Measurements from ENCODE around the gene TBL3. TPM values are rescaled to one million over a fixed set of nuclear protein-coding genes. Genes with fewer than 3 reads are reported as not detected.

TBL3 gene
- total and polyA plus RNA-seq, 9 of the 15 experiments (the other 6 are each of a cell fraction or from before 2014, with no cell fraction given): 0.97 to 117 (median 24.5) TPM

DNA sequence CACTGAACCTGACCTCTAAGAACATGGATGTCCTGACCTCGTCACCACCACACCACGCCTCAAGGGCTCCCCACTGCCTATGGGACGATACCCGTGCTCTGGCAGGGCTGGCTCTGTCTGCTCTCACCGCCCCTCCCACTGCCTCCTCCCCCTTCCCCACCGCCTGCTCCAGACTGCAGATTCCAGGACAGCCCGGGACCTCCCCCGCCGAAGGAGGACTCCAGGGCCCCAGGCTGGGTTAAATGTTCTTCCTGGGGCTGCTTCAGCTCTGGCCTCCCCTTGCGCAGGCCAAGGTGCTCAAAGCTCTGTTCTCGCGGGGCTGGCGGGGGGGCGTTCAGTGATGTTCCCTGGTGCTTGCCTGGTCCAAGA, 50.9 kb downstream of the TBL3 start (continued):
- TF ChIP-seq, protein P1, sequence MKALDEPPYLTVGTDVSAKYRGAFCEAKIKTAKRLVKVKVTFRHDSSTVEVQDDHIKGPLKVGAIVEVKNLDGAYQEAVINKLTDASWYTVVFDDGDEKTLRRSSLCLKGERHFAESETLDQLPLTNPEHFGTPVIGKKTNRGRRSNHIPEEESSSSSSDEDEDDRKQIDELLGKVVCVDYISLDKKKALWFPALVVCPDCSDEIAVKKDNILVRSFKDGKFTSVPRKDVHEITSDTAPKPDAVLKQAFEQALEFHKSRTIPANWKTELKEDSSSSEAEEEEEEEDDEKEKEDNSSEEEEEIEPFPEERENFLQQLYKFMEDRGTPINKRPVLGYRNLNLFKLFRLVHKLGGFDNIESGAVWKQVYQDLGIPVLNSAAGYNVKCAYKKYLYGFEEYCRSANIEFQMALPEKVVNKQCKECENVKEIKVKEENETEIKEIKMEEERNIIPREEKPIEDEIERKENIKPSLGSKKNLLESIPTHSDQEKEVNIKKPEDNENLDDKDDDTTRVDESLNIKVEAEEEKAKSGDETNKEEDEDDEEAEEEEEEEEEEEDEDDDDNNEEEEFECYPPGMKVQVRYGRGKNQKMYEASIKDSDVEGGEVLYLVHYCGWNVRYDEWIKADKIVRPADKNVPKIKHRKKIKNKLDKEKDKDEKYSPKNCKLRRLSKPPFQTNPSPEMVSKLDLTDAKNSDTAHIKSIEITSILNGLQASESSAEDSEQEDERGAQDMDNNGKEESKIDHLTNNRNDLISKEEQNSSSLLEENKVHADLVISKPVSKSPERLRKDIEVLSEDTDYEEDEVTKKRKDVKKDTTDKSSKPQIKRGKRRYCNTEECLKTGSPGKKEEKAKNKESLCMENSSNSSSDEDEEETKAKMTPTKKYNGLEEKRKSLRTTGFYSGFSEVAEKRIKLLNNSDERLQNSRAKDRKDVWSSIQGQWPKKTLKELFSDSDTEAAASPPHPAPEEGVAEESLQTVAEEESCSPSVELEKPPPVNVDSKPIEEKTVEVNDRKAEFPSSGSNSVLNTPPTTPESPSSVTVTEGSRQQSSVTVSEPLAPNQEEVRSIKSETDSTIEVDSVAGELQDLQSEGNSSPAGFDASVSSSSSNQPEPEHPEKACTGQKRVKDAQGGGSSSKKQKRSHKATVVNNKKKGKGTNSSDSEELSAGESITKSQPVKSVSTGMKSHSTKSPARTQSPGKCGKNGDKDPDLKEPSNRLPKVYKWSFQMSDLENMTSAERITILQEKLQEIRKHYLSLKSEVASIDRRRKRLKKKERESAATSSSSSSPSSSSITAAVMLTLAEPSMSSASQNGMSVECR (CRISPR knock-in tag; IDR thresholded peaks at IDR 0.05): 0 out of 2 replicates have a peak, but pooled peaks have one; percentile 1
- TF ChIP-seq STAG1 (CRISPR knock-in tag; IDR thresholded peaks at IDR 0.05; ENCODE audit: borderline replicate concordance): no peak
- TF ChIP-seq L3MBTL2 (IDR thresholded peaks at IDR 0.05): 0 out of 2 replicates have a peak, but pooled peaks have one; percentile 28
- TF ChIP-seq ZNF23 (CRISPR knock-in tag; IDR thresholded peaks at IDR 0.05): no peak
- TF ChIP-seq NRF1 (conservative IDR thresholded peaks at IDR 0.05 in 1 of 2, IDR thresholded peaks at IDR 0.05 in 1 of 2): peak; percentile 80 to 82
- no peak for TF ChIP-seq ZNF121 (CRISPR knock-in tag; conservative IDR thresholded peaks at IDR 0.05)
- no peak for TF ChIP-seq PRPF4 (IDR thresholded peaks at IDR 0.05; ENCODE audit: insufficient read depth, low read depth, low read length, poor library complexity, severe bottlenecking)
- TF ChIP-seq, protein P2, sequence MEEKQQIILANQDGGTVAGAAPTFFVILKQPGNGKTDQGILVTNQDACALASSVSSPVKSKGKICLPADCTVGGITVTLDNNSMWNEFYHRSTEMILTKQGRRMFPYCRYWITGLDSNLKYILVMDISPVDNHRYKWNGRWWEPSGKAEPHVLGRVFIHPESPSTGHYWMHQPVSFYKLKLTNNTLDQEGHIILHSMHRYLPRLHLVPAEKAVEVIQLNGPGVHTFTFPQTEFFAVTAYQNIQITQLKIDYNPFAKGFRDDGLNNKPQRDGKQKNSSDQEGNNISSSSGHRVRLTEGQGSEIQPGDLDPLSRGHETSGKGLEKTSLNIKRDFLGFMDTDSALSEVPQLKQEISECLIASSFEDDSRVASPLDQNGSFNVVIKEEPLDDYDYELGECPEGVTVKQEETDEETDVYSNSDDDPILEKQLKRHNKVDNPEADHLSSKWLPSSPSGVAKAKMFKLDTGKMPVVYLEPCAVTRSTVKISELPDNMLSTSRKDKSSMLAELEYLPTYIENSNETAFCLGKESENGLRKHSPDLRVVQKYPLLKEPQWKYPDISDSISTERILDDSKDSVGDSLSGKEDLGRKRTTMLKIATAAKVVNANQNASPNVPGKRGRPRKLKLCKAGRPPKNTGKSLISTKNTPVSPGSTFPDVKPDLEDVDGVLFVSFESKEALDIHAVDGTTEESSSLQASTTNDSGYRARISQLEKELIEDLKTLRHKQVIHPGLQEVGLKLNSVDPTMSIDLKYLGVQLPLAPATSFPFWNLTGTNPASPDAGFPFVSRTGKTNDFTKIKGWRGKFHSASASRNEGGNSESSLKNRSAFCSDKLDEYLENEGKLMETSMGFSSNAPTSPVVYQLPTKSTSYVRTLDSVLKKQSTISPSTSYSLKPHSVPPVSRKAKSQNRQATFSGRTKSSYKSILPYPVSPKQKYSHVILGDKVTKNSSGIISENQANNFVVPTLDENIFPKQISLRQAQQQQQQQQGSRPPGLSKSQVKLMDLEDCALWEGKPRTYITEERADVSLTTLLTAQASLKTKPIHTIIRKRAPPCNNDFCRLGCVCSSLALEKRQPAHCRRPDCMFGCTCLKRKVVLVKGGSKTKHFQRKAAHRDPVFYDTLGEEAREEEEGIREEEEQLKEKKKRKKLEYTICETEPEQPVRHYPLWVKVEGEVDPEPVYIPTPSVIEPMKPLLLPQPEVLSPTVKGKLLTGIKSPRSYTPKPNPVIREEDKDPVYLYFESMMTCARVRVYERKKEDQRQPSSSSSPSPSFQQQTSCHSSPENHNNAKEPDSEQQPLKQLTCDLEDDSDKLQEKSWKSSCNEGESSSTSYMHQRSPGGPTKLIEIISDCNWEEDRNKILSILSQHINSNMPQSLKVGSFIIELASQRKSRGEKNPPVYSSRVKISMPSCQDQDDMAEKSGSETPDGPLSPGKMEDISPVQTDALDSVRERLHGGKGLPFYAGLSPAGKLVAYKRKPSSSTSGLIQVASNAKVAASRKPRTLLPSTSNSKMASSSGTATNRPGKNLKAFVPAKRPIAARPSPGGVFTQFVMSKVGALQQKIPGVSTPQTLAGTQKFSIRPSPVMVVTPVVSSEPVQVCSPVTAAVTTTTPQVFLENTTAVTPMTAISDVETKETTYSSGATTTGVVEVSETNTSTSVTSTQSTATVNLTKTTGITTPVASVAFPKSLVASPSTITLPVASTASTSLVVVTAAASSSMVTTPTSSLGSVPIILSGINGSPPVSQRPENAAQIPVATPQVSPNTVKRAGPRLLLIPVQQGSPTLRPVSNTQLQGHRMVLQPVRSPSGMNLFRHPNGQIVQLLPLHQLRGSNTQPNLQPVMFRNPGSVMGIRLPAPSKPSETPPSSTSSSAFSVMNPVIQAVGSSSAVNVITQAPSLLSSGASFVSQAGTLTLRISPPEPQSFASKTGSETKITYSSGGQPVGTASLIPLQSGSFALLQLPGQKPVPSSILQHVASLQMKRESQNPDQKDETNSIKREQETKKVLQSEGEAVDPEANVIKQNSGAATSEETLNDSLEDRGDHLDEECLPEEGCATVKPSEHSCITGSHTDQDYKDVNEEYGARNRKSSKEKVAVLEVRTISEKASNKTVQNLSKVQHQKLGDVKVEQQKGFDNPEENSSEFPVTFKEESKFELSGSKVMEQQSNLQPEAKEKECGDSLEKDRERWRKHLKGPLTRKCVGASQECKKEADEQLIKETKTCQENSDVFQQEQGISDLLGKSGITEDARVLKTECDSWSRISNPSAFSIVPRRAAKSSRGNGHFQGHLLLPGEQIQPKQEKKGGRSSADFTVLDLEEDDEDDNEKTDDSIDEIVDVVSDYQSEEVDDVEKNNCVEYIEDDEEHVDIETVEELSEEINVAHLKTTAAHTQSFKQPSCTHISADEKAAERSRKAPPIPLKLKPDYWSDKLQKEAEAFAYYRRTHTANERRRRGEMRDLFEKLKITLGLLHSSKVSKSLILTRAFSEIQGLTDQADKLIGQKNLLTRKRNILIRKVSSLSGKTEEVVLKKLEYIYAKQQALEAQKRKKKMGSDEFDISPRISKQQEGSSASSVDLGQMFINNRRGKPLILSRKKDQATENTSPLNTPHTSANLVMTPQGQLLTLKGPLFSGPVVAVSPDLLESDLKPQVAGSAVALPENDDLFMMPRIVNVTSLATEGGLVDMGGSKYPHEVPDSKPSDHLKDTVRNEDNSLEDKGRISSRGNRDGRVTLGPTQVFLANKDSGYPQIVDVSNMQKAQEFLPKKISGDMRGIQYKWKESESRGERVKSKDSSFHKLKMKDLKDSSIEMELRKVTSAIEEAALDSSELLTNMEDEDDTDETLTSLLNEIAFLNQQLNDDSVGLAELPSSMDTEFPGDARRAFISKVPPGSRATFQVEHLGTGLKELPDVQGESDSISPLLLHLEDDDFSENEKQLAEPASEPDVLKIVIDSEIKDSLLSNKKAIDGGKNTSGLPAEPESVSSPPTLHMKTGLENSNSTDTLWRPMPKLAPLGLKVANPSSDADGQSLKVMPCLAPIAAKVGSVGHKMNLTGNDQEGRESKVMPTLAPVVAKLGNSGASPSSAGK (IDR thresholded peaks at IDR 0.05): no peak
- TF ChIP-seq FOXK1 (CRISPR knock-in tag; IDR thresholded peaks at IDR 0.05; ENCODE audit: borderline replicate concordance): no peak
- TF ChIP-seq, protein P3, sequence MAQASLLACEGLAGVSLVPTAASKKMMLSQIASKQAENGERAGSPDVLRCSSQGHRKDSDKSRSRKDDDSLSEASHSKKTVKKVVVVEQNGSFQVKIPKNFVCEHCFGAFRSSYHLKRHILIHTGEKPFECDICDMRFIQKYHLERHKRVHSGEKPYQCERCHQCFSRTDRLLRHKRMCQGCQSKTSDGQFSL (CRISPR knock-in tag; IDR thresholded peaks at IDR 0.05): no peak; the same call in 1 of the 2 replicates
- TF ChIP-seq, protein P3 (tag; IDR thresholded peaks at IDR 0.05): peak in 1 of 2 experiments; percentile 84; a peak in 2 of 4 replicates
